Uterus (tissue), 4 donors: ENCODE measurements around the gene KMT2A. TPM values are rescaled to one million over a fixed set of nuclear protein-coding genes. Genes with fewer than 3 reads are reported as not detected.
A peak's percentile ranks its signal among the peaks of the same experiment; 100 is the strongest.

Experiments
- DNase-seq, 2 donors: peaks; one replicate each; pipeline ENCODE4 v3.0.0-alpha.2; 2019 to 2020
- H3K27ac ChIP-seq, 2 donors: fragments of 200-600 bp; sonication (generic); 1 replicate in 1 of 2; 2 replicates in 1 of 2; pipeline ENCODE4 v1.5.1; 2016 to 2018
- H3K27me3 ChIP-seq, 2 donors: fragments of 200-600 bp; sonication (generic); one replicate each; pipeline ENCODE4 v1.5.1; 2018 to 2019; ENCODE audit warnings: control low read depth in 1 of 2
- H3K36me3 ChIP-seq, 2 donors: fragments of 200-600 bp; sonication (generic); one replicate each; pipeline ENCODE4 v1.5.1; 2019; ENCODE audit warnings: control low read depth in 1 of 2
- H3K4me1 ChIP-seq, 2 donors: fragments of 200-600 bp; sonication (generic); one replicate each; pipeline ENCODE4 v1.5.1; 2018 to 2019; ENCODE audit warnings: control low read depth in 1 of 2
- H3K4me3 ChIP-seq, 2 donors: fragments of 200-600 bp; sonication (generic); 1 replicate in 1 of 2; 2 replicates in 1 of 2; pipeline ENCODE4 v1.5.1; 2018 to 2019; ENCODE audit warnings: mild to moderate bottlenecking in 1 of 2
- H3K9me3 ChIP-seq, 2 donors: fragments of 200-600 bp; sonication (generic); one replicate each; pipeline ENCODE4 v1.5.1; 2019; ENCODE audit warnings: control low read depth in 1 of 2
- CTCF ChIP-seq, 4 experiments: fragments of 200-600 bp in 2 of 4; fragments of 450-650 bp in 2 of 4; sonication (generic) in 2 of 4; IDR thresholded peaks; one replicate each; pipeline ENCODE4 v1.5.1; 2016 to 2019; ENCODE audit warnings: antibody characterized with exemption in 4 of 4, mild to moderate bottlenecking in 2 of 4, moderate library complexity in 1 of 4
- POLR2A ChIP-seq, 2 donors: fragments of 450-650 bp; IDR thresholded peaks; one replicate each; pipeline ENCODE4 v1.6.1; 2016; ENCODE audit warnings: antibody characterized with exemption in 2 of 2, mild to moderate bottlenecking in 1 of 2, moderate library complexity in 1 of 2
- intact Hi-C: fragments of 100-400 bp; cut with DNase I; formaldehyde crosslinking; loops from one replicate; pipeline ENCODE4 v1.15.1; 2023; ENCODE audit warnings: low total_unique reads
- total RNA-seq, 4 donors: library from RNA; depleted of rRNA in 3 of 4; stranded (reverse); fragments of >200 nt in 3 of 4; gene quantifications; one replicate each; pipeline versions ENCODE4 v1.1.0 to v1.2.4, GENCODE V29; 2014 to 2023
- donor health status: DM: yes; HTN: yes; CAD: no.

The KMT2A gene
- total RNA-seq, 4 donors from 2014 or later: 41.0 to 142 (median 73.9) TPM

- Histone ChIP-seq H3K9me3 (no peaks in the 10 kb centered on the region), H3K4me3 (no peak overlapping the region), H3K27me3 (no peaks in the 10 kb centered on the region), H3K27ac (no peak overlapping the region), H3K4me1 (no peaks in the 10 kb centered on the region), H3K36me3 (no peaks in the 10 kb centered on the region)
- TF ChIP-seq CTCF (IDR thresholded peaks at IDR 0.05) (no peak), POLR2A (IDR thresholded peaks at IDR 0.05) (no peak)
- no peak for DNase-seq
- intact Hi-C loops: no loop called here
Measured at GRCh38 chr11:118524757-118525470, 88.6 kb downstream of the KMT2A start.

- Histone ChIP-seq H3K27me3 (no peaks in the 10 kb centered on the region), H3K9me3 (no peaks in the 10 kb centered on the region), H3K36me3 (no peaks in the 10 kb centered on the region), H3K4me1 (no peaks in the 10 kb centered on the region), H3K4me3 (no peak overlapping the region), H3K27ac (no peak overlapping the region)
- intact Hi-C loops: no loop called here
- no peak for TF ChIP-seq POLR2A (IDR thresholded peaks at IDR 0.05)
- TF ChIP-seq CTCF (IDR thresholded peaks at IDR 0.05): no peak
- no peak for DNase-seq
Measured at GRCh38 chr11:118526688-118527087, 90.4 kb downstream of the KMT2A start.

GRCh38 chr11:118527109-118527508 is 90.8 kb downstream of the KMT2A start, which contains the start of gene TTC36:
TTC36 (plus strand) TSS chr11:118527474; CDS start chr11:118527495, 21 bp downstream.
- intact Hi-C loops: no loop called here
- TF ChIP-seq POLR2A (IDR thresholded peaks at IDR 0.05) (no peak), CTCF (IDR thresholded peaks at IDR 0.05) (no peak)
- Histone ChIP-seq H3K4me1 (no peaks in the 10 kb centered on the region), H3K4me3 (no peak within 1 kb of the TSS), H3K27ac (no peak within 1 kb of the TSS), H3K9me3 (no peaks in the 10 kb centered on the region), H3K27me3 (no peaks in the 10 kb centered on the region), H3K36me3 (no peaks in the 10 kb centered on the region)
- DNase-seq: no peak

GRCh38 chr11:118528511-118528910 is 92.2 kb downstream of the KMT2A start:
- H3K9me3 ChIP-seq: no peaks in the 10 kb centered on the region
- no peaks in the 10 kb centered on the region for H3K27me3 ChIP-seq
- TF ChIP-seq POLR2A (IDR thresholded peaks at IDR 0.05) (no peak), CTCF (IDR thresholded peaks at IDR 0.05) (no peak)
- no peak overlapping the region for H3K4me3 ChIP-seq
- no peak overlapping the region for H3K27ac ChIP-seq
- intact Hi-C loops: no loop called here
- no peaks in the 10 kb centered on the region for H3K36me3 ChIP-seq
- H3K4me1 ChIP-seq: no peaks in the 10 kb centered on the region
- no peak for DNase-seq

- Histone ChIP-seq H3K9me3 (no peaks in the 10 kb centered on the region), H3K4me3 (peak overlapping the region in 1 of 2 donors; percentile 68), H3K27ac (no peak overlapping the region), H3K36me3 (no peaks in the 10 kb centered on the region), H3K27me3 (no peaks in the 10 kb centered on the region), H3K4me1 (no peaks in the 10 kb centered on the region)
- no peak for DNase-seq
- intact Hi-C loops: no loop called here
- TF ChIP-seq CTCF (IDR thresholded peaks at IDR 0.05) (no peak), POLR2A (IDR thresholded peaks at IDR 0.05) (no peak)
Measured at GRCh38 chr11:118529584-118530175, 93.4 kb downstream of the KMT2A start.
